ENCODE data around the gene GRN.

The GRN gene

GRCh38 chr17:44344939-44345453 is at the start of gene GRN:
Gene GRN, plus strand, starts transcription at chr17:44345302. Its CDS starts 3,863 bp downstream, at chr17:44349165.
- peak; percentile 100 for DNase-seq

DNA sequence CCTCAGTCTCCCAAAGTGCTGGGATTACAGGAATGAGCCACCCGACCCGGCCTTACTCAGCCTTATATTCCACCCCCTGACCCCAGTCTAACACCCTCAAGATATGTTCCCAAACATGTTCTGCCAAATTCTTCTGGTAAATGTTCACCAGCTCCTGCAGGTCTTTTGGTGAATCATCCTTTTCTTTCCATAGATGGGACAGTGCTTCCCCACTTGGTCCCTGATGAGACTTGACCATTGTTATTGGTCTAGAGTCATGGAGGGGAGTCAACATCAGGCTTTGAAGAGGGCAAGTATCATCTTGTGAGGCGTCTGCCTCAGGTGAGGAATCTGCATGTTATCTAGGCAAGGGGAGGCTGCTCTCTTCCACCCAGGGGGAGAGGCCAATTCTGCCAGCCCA is 47.1 kb upstream of the GRN start:
- DNase-seq = no peak

GRCh38 chr17:44304651-44305050 is 40.5 kb upstream of the GRN start:
- no peak for DNase-seq

GRCh38 chr17:44307387-44308186 is 37.5 kb upstream of the GRN start:
- DNase-seq = peak; percentile 89

- peak; percentile 97 for DNase-seq
Observed at GRCh38 chr17:44308320-44308818, 36.7 kb upstream of the GRN start, which contains the start of gene RUNDC3A. Gene RUNDC3A, plus strand, starts transcription at chr17:44308601. Its CDS starts 232 bp downstream, at chr17:44308833.

- DNase-seq = no peak
Observed at GRCh38 chr17:44308865-44309264, 36.2 kb upstream of the GRN start.

DNA sequence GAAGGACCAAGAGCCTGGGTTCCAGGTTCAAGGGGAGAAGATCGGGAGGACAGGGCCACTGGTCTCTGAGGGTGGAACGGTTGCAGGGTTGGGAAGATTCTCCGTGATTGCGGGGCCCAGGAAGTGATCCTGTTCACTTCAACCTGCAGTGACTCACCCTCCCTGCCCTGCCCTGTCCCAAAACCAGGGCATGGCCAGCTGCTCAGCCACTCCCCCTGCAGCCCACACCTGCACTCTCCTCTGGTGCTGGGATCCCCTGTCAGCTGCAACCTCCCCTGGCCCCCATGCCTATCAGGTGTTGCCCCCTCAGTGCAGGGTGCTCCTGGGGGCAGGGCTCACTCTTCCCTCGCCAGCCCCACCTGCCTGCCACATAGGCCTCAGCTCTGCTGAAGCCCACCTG is 35.6 kb upstream of the GRN start:
- no peak for DNase-seq

GRCh38 chr17:44310188-44310587 is 34.9 kb upstream of the GRN start:
- DNase-seq = no peak

- DNase-seq = peak; percentile 51
Observed at GRCh38 chr17:44310609-44311376, 34.3 kb upstream of the GRN start.

- DNase-seq = no peak
Observed at GRCh38 chr17:44311562-44312181, 33.4 kb upstream of the GRN start.

- no peak for DNase-seq
Observed at GRCh38 chr17:44312396-44313104, 32.6 kb upstream of the GRN start.

DNA sequence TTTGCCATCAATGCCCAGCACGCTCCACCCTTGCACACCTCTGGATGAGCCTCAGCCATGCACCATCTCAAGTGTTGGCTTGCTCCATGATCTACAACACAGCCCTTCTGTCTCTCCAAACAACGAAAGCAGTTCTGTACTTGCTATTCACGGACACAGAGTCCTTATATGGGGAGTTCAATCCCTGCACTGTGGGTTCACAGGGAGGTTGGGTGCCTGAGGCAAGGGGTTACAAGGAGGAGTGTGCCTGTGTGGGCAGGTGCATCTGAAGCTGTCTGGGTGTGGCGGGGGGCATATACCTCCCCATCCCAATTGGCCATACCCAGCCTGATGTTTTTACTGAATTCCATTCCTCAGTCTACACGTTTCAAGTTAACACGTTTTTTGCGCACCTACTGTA is 31.1 kb upstream of the GRN start:
- DNase-seq = no peak

GRCh38 chr17:44314524-44314868 is 30.6 kb upstream of the GRN start:
- DNase-seq = no peak

GRCh38 chr17:44314869-44315661 is 30.0 kb upstream of the GRN start:
- peak; percentile 44 for DNase-seq

DNA sequence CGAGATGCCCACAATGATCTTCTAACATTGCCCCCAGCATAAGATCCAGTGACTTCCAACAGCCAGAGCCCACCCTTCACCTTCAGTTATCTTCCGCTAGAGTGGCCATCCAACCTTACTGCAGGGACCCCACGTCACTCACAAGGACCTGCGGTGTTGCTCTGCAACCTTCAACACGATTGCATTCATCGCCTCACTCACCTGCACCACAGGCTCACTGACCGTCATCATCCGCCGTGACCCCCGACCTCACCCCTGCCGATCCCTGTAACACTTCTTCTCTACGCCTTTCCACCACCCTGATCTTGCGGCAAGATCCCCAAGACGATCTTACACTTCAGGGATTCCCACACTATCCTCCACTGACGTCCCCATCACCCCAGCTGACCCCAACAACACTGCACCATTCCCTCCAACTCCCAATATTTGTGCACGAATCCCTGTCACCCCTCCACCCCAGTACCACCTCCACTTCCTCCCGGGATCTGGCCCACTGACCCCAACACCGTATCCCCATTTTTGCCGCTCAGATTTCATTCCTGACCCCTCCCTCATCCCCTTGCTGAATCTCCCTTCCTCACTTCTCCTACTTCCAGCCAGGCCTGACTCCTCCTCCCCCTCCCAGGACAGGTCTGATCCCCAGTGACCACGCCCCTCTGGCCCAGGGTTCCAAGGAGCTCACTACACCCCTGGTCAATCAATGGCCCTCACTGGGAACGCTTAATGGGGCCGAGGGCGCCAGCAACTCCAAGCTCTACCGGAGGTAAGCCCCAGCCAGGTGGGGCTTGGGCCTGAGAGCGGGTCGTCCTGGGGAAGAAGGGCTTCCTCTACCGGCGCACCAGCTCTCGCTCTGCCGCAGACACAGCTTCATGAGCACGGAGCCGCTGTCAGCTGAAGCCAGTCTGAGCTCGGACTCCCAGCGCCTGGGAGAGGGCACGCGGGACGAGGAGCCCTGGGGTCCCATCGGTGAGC is 29.1 kb upstream of the GRN start:
- no peak for DNase-seq

DNA sequence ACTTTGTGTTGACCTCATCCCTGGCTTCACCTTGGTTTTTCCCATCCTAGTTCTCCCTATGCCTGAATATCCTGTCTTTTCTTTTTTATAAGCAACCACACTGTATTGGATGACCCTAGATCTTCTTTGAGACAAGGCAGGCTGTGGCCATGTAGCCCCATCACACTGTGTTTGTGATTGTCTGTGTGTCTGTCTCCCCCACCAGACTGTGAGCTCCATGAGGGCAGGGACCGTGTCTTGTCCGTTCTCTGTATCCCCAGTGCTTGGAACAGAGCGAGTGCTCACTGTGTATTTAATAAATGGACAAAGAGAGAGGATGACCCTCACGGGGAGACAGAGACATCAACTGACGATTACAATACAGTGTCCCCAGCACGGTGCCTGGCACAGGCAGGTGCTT is 27.6 kb upstream of the GRN start:
- DNase-seq = no peak

DNA sequence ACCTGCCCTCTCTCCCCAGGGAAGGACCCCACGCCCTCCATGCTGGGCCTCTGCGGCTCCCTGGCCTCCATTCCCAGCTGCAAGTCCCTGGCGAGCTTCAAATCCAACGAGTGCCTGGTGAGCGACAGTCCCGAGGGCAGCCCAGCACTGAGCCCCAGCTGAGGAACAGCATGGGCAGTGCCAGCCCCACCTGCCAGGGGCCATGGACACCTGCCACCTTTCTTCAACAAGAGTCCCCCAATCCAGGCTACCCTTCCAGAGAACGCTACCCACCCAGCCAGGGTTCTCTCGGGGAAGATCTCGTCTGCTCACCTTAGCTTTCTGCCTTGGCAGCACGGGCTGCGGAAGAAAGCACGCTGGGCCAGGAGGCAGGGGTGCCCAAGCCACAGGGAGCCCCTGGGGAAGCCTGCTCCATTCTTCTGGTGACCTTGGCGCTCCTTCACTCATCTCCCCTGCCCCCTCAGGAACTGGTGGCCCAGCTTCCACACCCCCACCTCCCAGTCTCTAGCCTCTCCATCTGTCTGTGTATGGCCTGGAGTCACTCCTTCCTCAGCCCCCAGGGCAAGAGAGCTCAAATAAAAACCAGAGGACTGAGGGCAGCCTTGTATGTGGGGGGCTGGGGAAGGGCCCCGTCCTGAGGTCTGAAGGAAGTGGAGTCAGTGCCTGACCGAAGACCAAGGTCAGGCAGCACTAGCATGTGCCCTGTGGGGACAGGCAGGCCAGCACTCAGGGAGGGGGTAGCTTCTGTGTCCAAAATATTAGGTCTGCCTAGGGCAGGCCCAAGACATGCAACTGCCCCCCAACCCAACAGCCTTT is 26.8 kb upstream of the GRN start:
- DNase-seq = no peak

DNA sequence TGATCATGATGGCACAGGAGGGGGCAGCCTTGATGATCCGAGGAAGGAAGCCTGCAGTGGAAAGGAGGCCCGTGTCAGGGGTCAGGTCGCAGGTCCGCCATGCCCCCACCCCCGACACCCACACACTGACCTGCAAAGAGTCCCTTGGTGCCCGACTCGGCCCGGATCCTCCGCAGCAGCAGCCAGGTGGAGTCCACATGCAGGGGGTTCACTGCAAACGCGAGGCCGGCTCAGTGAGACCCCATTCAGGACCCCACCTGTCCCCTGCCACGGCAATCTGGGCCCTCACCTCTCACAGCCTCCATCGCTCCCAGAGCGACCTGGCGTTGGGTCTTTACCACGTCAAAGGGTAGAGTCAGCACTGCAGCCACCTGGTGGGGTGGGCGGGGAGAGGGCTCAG is 25.0 kb upstream of the GRN start:
- no peak for DNase-seq

DNA sequence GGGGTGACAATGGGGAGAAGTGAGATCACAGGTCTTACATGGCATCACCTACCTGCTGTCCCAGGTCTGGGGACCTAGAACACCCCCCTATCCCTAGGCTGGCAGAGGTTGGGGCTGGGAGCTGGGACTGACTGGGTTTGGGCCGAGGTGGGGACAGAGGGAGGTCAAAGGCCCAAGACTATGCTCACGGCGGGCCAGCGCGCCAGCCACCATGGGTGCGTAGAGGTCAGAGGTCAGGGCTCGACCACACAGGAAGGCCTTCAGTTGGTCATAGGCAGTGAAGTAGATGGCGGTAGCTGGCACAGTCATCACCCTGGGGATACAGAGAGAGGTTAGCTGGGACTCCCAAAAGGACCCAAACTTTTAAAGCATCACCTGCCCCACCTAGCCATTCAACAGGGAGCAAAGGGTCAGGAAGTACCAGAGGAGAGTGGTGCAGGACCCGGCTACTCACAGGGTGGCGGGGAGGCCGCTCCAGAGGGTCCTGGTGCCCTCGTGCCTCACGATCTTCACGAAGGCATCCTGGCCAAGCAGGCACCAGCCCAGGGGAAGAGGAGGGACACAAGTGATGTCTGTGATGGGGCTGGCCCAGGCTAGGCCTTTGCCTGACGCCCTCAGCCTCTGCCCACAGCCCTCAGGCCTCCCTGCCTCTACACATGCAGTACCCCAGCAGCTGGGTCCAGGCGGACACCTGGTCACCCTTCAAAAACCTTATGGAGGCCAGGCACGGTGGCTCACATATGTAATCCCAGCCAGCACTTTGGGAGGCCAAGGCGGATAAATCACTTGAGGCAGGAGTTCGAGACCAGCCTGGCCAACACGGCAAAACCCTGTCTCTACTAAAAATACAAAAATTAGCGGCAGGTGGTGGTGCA is 23.6 kb upstream of the GRN start:
- no peak for DNase-seq
